HG03469 (cell line): ENCODE results near the gene NFU1.
"Not testable (repeated sequence)": the region's sequence is repeated elsewhere in the genome, so short reads cannot be mapped to it uniquely, and the experiment has no call there.

Source experiments
- ATAC-seq: cut with Tn5 transposase; IDR thresholded peaks from one replicate; pipeline ENCODE4 v1.9.1; 2021; ENCODE audit warnings: mild to moderate bottlenecking, moderate library complexity, moderate number of reproducible peaks; ENCODE audit not compliant: unreplicated experiment

The NFU1 gene

DNA sequence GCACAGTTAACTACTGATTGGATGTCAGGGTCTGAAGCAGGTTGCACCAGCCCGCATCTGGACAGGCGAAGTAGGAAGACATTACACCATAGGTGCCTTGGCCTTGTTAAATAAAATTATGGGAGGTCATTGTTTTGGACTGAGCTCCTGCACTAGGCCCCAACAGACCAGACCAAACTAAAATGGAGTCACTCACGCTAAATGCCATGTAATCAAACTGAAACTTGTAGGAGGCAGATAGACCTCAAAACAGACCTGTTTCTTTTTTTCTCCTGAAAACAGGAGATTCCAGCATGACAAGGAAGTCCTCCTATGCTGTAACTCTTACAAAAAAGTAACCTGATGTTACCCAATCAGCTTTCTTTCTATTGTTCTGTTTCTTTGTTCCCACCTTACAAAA is 15.5 kb upstream of the NFU1 start:
- ATAC-seq, result no peak

DNA sequence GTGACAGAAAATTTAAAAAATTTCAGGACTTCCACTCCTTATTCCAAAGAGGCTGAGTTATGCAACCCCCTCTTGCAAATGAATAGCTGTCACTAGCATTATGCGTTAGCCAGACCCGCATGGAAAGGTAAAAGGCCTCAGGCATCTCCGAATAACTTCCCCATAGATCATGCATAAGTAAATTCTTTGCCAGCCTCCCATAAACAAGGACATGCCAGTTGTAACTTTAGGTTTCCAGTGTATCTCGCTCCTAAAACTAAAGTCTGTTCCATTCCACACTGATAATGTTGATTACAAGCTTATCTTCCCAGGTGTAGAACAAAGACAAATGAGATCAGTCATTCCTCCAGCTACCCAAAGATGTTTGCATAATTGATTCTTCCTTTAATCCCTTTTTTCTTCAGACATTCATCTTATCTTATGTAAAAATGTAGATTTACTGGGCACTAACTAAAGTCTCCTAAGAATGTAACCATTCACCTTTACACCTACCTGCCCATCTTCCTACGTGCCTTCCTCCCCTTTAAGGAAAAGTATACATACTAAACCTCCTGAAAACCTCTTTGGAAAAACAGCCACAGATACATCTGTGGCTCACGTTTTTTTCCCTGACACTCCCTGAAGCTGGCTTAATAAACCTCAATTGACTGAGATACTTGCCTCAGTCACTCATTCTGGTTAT is 13.6 kb upstream of the NFU1 start:
- no peak for ATAC-seq

DNA sequence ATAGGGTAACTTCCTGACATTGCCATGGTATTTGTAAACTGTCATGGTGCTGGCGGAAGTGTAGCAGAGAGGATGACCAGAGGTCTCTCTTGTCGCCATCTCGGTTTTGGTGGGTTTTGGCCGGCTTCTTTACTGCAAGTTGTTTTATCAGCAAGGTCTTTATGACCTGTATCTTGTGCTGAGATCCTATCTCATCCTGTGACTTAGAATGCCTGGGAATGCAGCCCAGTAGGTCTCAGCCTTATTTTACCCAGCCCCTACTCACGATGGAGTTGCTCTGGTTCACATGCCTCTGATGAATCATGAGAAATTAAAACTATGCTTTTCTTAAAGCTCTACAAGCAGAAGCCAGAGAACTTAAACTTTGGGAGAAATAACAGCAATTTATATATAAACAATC is 12.7 kb upstream of the NFU1 start:
- ATAC-seq, result no peak

DNA sequence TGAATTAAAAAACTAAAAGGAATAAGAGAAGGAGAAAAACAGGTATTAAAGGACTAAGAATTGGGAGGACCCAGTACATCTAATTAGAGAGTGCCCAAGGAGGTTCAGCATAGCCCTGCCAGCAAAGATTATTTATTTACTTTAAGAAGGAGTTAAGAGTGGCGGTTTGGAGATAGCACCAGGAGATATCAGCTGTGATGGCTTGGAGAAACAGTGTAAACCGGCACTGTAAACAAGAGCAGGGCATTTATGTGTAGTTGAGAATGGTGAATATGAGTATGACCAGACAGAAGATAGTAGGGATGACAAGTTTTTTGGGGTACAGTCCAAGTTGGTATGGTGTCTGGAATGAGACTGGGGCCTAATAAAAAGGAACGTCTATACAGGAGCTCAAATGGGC is 6.4 kb upstream of the NFU1 start:
- not testable (repeated sequence) for ATAC-seq

DNA sequence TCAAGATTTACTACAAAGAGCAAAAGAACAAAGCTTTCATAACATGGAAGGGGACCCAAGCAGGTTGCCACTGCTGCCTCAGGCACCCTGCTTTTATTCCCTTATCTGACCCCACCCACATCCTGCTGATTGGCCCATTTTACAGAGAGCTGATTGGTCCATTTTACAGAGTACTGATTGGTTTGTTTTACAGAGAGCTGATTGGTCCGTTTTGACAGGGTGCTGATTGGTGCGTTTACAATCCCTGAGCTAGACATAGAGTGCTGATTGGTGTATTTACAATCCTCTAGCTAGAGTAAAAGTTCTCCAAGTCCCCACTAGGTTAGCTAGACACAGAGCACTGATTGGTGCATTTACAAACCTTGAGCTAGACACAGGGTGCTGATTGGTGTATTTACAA is 2.3 kb upstream of the NFU1 start:
- not testable (repeated sequence) for ATAC-seq

DNA sequence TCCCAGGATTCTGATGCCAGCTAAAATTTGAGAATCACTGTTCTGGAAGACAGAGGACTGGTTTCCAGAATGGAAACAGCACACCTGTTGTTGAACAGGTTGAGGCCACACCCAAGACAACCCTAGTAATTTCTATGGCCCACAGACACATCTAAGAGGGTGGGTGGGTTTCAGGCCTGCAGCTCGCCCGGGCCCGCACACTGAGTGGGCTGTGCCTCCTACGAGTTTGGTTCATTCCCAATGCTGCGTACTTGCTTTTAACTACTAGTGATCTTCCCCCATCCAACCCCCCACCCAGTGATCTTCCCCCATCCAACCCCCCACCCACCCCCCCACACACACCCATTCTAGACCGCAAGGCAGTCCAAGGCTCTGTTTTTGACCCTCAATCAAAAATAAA is 1.3 kb upstream of the NFU1 start:
- ATAC-seq, result no peak

DNA sequence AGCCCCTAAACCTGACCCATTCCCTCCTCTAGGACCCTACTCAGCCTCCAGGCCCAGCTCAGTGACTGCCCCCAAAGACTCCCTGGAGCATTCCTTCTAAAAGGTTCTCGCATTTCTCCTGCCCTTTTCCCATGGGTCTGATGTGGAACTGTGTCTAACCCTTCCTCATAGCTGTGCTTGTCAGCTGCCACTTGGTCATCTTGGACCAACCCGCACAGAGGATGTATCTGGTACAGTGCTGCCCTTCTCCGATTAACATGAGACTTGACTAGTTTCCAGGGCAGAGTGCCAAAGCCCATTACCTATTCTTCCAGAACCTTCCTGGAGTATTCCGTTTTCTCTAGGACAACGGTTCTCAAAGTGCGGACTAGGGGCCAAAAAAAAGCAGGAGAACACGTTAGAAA is 518 bp upstream of the NFU1 start:
- ATAC-seq, result no peak

DNA sequence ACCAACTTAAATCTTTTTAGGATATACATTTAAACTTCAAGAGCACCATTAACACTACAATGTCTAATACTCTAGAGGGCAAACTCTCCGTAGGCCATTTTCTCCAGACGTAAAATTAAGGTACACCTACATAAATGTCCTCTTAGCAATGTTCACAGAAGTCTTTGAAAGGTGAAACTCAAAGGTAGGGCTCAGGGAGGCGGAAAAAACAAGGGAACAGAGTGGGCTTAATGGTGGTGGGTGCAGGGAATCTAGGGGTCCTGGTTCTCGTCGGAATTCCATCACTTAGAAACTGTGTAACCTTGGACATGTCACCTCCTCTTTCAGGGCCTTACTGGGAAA is 668 bp downstream of the NFU1 start:
- no peak for ATAC-seq

DNA sequence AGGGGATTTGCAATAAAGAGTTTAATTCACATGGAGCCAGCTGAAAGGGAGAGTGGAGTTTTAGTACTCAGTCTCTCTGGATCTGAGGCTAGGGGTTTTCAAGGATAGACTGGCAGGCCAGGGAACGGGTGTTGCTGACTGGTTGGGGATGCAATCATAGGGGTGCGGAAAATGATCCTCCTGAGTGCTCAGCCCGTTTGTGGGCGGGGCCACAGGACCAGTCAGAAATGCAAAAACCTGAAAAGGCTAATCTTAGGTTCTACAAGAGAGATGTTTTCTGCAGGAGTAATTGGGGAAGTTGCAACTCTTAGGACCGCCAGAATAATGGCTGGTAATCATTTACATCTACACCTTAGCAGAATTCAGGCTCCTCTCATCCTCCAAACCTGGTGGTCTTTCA is 2.5 kb downstream of the NFU1 start:
- ATAC-seq, result no peak

DNA sequence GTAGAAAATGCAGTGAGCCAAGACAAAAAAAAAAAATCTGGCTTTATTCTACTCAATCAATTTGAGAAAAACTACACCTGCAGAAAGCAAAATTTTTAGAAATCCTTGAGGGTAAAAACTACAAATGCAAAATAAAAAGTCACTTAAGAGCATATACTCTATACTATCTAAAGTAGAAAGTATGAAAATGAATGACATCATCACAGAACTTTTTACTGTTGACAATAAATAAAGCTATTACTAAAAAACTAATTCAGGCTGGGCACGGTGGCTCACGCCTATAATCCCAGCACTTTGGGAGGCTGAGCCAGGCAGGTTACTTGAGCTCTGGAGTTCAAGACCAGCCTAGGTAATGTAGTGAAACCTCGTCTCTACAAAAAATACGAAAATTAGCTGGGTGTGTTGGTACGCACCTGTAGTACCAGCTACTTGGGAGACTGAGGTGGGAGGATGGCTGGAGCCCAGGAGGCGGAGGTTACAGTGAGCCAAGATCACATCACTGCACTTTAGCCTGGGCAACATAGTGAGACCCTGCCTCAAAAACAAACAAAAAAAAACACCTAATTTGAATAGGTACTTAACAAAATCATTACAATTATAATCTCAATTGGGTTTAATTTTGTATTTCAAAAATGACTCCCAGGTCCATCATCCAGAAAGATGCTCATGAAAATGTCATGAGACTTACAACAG is 7.6 kb downstream of the NFU1 start:
- no peak for ATAC-seq

DNA sequence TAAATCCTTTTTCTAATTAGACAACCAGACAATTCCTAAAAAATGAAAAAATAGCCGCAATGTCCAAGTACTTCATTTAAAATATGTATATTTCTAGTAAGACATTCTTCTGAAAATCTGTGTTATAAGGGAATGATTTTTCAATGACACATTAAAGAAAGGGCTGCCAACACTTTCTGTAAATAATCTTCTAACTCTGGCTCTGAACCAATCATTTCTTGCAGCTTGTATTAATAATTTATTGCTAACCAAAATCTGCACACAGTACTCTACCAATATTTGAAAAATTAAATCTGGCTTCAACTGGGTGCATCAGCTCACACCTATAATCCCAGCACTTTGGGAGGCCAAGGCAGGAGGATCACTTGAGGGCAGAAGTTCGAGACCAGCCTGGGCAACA is 8.3 kb downstream of the NFU1 start:
- no peak for ATAC-seq

DNA sequence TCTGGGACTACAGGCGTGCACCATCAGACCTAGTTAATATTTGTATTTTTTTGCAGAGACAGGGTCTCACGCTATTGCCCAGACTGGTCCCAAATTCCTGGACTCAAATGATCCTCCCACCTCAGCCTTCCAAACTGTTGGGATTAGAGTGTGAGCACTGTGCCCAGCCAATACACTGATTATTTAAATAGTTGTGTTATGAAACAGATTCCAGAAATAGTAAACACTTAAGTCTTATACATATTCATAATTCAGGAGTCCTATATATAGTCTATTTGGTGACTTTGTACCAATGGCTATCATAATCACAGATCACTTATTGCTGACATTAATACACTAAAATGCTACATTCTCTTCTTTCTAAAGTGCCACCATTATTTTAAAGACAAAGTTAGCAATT is 12.8 kb downstream of the NFU1 start:
- ATAC-seq, result no peak

DNA sequence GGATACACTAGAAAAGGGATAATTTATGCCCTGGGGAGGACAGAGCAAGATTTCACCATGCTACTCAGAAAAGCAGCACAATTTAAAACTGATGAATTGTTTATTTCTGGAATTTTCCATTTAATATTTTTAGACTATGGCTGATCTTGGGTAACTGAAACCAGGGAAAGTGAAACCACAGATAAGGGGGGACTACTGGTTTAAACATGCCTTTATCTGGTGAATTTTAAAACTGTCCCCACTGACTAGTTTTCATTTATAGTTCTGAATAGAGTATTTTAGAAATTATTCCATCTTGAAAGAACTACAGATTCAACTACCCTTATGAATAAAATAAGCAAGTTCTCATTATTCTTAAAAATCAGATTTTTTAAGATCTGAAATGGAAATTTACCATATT is 15.0 kb downstream of the NFU1 start:
- ATAC-seq, result no peak

DNA sequence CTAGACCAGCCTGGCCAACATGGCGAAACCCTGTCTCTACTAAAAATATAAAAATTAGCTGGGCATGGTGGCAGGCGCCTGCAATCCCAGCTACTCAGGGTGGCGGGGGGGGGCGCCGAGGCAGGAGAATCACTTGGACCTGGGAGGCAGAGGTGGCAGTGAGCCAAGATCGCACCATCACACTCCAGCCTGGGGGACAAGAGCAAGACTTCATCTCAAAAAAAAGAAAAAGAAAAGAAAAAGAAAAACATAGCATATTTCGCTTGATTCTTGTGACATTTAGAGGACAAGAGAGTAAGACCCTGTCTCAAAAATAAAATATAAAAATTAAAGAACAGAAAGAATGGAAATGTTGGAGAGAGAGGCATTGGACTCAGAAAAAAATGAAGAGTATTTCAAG is 18.1 kb downstream of the NFU1 start:
- ATAC-seq, result not testable (repeated sequence)

DNA sequence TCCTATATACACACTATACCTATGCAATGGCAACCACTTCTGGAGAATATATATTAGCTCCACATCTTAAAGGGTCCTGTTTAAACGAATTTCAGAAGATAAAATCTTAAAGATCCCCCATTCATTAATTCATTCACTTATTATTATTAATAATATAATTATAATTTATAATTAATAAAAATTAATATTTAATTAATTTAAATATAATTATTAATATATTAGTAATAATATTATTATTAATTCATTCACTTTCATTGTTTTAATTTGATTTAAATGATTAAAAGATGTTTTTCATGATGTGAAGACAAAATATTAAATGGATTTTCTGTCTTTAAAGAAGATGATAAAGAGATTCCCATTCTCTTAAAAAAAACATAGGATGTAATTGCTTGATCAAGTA is 21.1 kb downstream of the NFU1 start:
- no peak for ATAC-seq

DNA sequence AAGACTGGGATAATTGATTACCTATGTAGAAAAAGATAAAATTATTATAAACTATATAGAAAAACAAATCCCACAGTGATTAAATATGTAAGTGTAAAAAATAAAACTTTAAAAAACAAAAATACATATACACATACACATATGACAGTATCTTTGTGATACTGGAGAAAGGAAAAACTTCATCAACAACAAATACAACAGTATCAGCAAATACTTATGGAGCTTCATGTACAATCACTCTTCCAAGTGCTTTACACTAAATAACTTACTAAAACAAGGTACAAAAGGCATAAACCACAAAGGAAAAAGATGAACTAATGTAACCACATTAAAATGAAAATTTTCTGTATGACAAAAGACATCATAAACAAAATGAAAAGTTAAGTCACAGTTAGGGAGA is 26.1 kb downstream of the NFU1 start:
- no peak for ATAC-seq

DNA sequence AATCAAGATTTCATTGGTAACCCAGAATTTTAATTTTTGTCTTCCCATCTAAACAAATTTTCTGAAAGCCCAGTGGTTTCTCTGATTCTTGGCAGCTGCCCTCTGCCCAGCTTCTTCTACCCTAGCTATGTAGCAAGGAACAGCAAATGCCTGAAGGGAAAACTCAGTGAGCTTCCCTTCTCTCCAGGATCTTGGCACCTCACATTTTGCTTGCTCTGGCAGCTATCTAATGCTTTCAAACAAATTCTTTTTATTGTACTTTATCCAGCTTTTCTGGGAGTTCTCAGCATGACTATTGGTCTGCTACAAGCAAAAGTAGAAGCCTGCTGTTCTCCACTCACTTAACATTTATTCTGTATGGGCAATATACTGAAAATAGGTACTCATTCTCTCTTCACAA is 31.9 kb downstream of the NFU1 start:
- ATAC-seq, result no peak

DNA sequence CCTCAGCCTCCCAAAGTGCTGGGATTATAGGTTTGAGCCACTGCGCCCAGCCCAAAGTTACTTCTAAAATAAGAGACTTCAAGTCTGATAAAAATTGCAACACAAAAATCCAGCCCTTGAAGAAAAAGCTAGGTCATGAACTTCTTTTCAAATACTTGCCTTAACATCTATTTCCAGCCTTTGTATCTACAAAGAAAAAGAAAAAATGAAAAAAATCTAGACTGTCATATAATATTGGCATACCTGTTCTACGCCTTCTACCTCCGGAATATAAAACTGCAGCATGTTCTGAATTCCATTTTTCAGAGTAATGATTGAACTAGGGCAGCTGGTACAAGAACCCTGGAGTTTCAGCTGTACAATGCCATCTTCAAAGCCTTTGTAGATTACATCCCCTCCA is 37.1 kb downstream of the NFU1 start:
- ATAC-seq, result no peak

DNA sequence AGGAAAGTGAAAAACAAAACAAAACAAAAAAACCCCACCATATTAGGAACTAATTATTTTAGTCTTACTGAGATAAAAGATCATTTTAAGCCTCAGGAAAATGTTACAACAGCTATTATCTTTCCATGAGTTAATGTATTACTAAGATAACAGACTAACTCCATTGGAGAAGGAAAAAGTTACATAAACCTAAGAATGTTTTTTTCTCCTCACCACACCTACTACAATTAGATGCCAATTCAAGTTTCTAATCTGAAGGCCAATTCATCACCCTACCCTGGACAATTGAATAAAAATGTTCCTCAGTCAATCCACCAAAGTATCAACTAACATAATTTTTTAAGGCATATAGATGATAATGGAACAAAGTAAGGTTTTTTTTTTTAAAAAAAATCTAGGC is 40.0 kb downstream of the NFU1 start:
- ATAC-seq, result no peak

DNA sequence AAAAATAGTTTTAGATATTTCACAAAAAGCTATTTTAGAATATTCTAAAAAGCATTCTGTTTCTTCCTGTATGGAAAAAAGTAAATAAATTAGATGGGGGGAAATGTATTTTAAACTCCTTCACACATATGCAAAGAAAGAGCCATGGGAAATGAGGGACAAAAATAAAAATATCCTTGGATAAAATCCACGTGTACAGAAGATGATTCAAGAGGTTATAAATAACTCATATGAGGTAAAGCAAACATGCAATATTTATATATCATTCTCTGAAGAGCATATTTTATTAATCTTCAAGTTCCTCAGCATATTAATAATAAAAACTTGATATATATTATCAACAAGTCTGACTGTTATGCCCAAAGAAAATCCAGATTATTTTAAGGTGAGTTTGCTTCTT is 41.4 kb downstream of the NFU1 start:
- ATAC-seq, result no peak

DNA sequence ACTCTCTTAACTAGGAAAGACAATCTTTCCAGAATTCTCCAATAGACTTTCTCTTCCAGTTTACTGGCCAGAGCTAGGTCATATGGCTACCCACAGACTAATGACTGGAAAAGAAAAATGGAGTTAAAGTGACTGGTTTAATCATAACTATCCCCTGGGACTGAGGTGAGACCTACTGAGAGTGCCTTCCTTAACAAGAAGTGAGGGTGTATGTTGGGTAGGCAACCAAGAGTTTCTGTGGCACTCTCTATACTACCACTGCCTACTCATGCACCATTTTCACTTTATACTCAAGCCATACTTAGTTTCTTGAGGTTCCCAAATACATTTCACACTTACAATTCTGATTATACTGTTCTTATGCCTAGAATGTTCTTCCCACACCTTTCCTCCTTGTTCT is 43.3 kb downstream of the NFU1 start:
- no peak for ATAC-seq

DNA sequence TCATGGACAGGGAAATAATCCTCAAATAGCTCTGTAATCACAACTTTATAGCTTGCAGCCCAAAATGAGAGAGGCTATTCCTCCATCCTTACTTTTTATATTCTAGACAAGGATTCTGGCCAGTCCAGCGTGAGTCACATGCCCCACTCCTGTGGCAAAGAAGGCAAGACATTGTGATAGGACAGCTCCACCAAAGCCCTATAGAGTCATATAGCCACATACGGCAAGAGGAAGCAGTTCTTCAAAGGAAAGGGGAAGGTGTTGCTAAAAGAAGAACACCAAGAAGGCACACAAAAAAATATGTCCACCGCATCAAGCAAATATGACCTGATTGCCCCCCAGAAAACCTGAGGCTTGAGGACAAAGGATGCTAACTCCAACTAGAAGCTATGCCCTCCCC is 46.8 kb downstream of the NFU1 start:
- ATAC-seq, result no peak

DNA sequence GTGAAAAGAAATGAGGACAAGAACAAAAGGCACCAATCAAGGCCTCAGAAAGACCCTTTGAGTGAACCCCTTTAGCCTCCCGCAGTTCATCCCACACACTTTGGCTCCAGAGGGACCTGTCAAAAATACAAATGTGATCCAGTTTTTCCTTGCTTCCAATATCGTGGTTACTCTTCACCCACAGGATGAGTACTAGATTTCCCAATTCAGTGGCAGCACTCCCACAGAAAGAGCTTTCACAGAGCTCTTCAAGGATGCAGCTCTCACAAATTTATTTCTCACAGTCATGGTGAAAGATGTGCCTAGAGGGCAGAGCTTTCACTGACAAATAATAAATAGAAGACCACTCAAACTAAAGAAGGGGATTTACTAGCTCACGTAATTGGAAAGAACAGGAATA is 47.2 kb downstream of the NFU1 start:
- no peak for ATAC-seq
